IMR-90 (cell line): Measurements from ENCODE around the gene CENPP.

Experiments
- BHLHE40 ChIP-seq: fragments of 150-350 bp; IDR thresholded peaks from 2 replicates; pipeline ENCODE4 v1.6.1; 2016; ENCODE audit warnings: mild to moderate bottlenecking, low read depth, low read length
- CEBPB ChIP-seq: IDR thresholded peaks from 2 replicates; pipeline ENCODE4 v1.6.1; 2012; ENCODE audit warnings: low read depth, low read length, improper control_type of control experiment
- CHD1 ChIP-seq: IDR thresholded peaks from 2 replicates; pipeline ENCODE4 v1.6.1; 2012; ENCODE audit warnings: low read depth, low read length, improper control_type of control experiment
- MAFK ChIP-seq: IDR thresholded peaks from 2 replicates; pipeline ENCODE4 v1.6.1; 2012; ENCODE audit warnings: low read depth, low read length, improper control_type of control experiment
- MXI1 ChIP-seq: IDR thresholded peaks from 2 replicates; pipeline ENCODE4 v1.6.1; 2012; ENCODE audit warnings: low read depth, mild to moderate bottlenecking, low read length, moderate library complexity, borderline replicate concordance
- POLR2A ChIP-seq: IDR thresholded peaks from 2 replicates; pipeline ENCODE4 v1.6.1; 2012; ENCODE audit warnings: mild to moderate bottlenecking, low read depth, low read length
- RAD21 ChIP-seq: IDR thresholded peaks from 2 replicates; pipeline ENCODE4 v1.6.1; 2012; ENCODE audit warnings: low read length, improper control_type of control experiment
- RFX5 ChIP-seq: IDR thresholded peaks from 2 replicates; pipeline ENCODE4 v1.8.0; 2012; ENCODE audit warnings: low read depth, mild to moderate bottlenecking, low read length, moderate library complexity
- TF ChIP-seq, protein P1 (sequence below): fragments of 150-350 bp; IDR thresholded peaks from 2 replicates; pipeline ENCODE4 v1.6.1; 2017; ENCODE audit warnings: mild to moderate bottlenecking, antibody characterized with exemption, low read length, low read depth
- TF ChIP-seq, protein P2 (sequence below): conservative IDR thresholded peaks from 2 replicates; pipeline ENCODE4 v1.5.1; 2012; ENCODE audit warnings: mild to moderate bottlenecking, low read depth, low read length, improper control_type of control experiment

DNA sequence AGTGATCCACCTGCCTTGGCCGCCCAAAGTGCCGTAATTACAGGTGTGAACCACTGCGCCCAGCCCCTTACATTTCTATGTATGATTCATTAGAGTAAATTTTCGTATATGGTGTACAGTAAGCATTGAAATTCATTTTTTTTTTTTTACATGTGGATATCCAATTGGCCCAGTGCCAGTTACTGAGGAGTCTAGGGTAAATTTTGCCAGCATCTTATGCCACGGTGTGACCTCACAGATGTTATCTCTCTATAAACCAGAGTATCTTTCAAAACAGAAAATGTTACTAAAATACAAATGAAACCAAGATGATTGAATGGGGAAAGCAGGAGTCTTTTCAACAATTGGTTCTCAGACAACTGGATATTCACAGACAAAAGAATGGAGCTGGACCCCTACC is 279.5 kb downstream of the CENPP start:
- TF ChIP-seq, protein P1, sequence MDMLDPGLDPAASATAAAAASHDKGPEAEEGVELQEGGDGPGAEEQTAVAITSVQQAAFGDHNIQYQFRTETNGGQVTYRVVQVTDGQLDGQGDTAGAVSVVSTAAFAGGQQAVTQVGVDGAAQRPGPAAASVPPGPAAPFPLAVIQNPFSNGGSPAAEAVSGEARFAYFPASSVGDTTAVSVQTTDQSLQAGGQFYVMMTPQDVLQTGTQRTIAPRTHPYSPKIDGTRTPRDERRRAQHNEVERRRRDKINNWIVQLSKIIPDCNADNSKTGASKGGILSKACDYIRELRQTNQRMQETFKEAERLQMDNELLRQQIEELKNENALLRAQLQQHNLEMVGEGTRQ: no peak
- TF ChIP-seq MAFK (no peak), RFX5 (no peak), CEBPB (no peak), MXI1 (no peak), POLR2A (no peak), CHD1 (no peak), RAD21 (no peak), BHLHE40 (no peak)
- TF ChIP-seq, protein P2, sequence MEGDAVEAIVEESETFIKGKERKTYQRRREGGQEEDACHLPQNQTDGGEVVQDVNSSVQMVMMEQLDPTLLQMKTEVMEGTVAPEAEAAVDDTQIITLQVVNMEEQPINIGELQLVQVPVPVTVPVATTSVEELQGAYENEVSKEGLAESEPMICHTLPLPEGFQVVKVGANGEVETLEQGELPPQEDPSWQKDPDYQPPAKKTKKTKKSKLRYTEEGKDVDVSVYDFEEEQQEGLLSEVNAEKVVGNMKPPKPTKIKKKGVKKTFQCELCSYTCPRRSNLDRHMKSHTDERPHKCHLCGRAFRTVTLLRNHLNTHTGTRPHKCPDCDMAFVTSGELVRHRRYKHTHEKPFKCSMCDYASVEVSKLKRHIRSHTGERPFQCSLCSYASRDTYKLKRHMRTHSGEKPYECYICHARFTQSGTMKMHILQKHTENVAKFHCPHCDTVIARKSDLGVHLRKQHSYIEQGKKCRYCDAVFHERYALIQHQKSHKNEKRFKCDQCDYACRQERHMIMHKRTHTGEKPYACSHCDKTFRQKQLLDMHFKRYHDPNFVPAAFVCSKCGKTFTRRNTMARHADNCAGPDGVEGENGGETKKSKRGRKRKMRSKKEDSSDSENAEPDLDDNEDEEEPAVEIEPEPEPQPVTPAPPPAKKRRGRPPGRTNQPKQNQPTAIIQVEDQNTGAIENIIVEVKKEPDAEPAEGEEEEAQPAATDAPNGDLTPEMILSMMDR: no peak
